HG03558 (cell line): Measurements from ENCODE around the gene SETDB2.

Experiments
- ATAC-seq: cut with Tn5 transposase; IDR thresholded peaks from one replicate; pipeline ENCODE4 v1.9.1; 2021; ENCODE audit warnings: moderate number of reproducible peaks; ENCODE audit not compliant: unreplicated experiment; ENCODE audit errors: extremely low read depth

Gene SETDB2

GRCh38 chr13:49524740-49525501 lies 80.8 kb downstream of the SETDB2 start:
- ATAC-seq, result no peak

DNA sequence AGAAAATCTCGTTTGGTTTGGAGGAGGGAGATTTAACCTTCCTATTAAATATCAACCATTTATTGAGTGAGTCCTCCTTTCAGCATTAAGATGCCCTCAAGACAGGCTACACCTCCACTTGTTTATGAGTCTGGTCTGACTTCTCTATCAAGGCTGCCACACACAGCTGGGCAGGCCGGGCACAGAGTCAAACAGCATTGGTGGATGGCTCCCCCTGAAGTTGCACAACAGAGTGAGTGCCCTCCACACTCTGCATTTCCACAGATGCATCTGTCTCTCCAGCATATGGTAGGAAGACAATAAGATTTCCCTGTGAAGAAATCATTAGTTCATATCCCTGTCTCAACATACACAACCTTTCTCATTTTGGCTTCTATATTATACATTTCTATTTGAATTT lies 83.0 kb downstream of the SETDB2 start:
- no peak for ATAC-seq

- no peak for ATAC-seq
Observed at GRCh38 chr13:49528161-49528560, 84.1 kb downstream of the SETDB2 start.

DNA sequence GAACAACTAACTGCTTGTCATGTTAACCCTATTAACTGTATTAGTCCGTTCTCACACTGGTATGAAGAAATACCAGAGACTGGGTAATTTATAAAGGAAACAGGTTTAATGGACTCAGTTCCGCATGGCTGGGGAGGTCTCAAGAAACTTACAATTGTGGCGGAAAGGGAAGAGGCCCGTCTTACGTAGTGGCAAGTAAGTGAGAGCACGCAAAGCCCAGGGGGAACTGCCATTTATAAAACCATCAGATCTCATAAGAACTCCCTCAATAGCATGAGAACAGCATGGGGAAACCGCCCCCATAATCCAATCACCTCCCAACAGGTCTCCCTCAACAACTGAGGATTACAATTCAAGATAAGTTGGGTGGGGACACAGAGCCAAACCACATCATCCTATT lies 86.4 kb downstream of the SETDB2 start:
- no peak for ATAC-seq

GRCh38 chr13:49532593-49532992 lies 88.5 kb downstream of the SETDB2 start:
- no peak for ATAC-seq

DNA sequence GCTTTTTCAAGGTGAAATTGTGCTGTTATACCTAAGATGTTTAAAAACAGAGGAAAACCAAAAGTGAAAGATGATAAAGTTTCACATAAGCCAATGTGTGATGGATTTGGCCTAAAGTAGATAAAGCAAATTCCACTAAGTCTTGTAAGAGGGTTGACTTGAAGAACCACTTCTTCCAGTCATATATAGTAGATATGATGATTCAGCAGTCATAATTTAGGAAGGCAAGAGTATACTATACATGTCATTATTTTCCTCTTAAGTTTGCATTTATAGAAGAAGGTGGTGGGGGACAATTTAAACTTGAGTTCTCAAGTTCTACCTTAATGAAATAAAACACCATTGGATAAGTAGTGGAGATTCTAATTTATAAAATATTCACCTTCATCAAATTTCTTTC lies 88.9 kb downstream of the SETDB2 start:
- no peak for ATAC-seq

GRCh38 chr13:49533591-49534269 lies 89.7 kb downstream of the SETDB2 start:
- ATAC-seq, result no peak

- ATAC-seq, result no peak
Observed at GRCh38 chr13:49536144-49536873, 92.2 kb downstream of the SETDB2 start.

GRCh38 chr13:49538404-49538803 lies 94.3 kb downstream of the SETDB2 start:
- no peak for ATAC-seq

- ATAC-seq, result no peak
Observed at GRCh38 chr13:49539313-49539712, 95.2 kb downstream of the SETDB2 start.

GRCh38 chr13:49539746-49540145 lies 95.7 kb downstream of the SETDB2 start:
- ATAC-seq, result no peak

DNA sequence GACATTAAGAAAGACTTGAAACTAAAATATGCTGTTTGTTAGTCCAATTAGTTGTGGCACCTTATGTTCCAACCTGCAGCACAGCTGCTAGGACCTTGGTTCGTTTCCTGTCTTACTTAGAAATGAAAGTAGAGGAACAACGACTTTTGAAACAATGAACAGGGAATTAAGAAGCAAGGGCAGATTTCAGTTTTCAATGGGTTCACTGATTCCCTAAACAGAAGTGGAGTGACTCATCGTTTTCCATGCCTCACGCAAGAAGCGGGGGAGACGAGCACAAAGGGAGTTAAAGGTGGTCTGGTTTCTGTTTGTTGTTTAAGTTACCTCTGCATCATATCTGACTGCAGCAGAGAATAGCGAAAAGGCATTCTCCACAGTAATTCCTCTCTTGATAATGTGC lies 96.5 kb downstream of the SETDB2 start:
- no peak for ATAC-seq

DNA sequence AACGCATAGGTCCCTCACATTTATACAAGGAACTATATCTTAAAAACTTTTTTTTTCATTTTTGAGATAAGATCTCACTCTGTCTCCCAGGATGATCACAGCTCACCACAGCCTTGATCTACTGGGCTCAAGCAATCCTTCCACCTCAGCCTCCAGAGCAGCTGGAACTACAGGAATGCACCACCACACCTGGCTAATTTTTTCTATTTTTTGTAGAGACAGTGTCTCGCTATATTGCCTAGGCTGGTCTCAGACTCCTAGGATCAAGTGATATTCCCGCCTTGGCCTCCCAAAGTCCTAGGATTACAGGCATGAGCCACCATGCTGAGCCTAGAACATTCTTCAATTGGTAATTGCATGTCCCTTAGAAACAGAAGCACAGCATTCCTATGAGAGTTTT lies 99.6 kb downstream of the SETDB2 start:
- ATAC-seq, result no peak
